GM12864 (cell line): ENCODE data around the gene CEACAM5.

ENCODE experiments used
- DNase-seq: peaks from one replicate; pipeline ENCODE4 v3.0.0-alpha.2; 2011; ENCODE audit warnings: low read depth
- H3K4me3 ChIP-seq: 2 replicates; pipeline ENCODE4 v1.5.1; 2011; ENCODE audit warnings: mild to moderate bottlenecking, low read depth, low read length, control low read depth
- CTCF ChIP-seq: IDR thresholded peaks from 2 replicates; pipeline ENCODE4 v1.5.1; 2011; ENCODE audit warnings: low read depth, mild to moderate bottlenecking, moderate library complexity, low read length, control low read depth, inconsistent platforms; ENCODE audit errors: missing control alignments

The CEACAM5 gene

GRCh38 chr19:41718761-41719160 lies 10.3 kb downstream of the CEACAM5 start:
- H3K4me3 ChIP-seq, result no peak overlapping the region
- DNase-seq, result no peak
- TF ChIP-seq CTCF, result no peak

GRCh38 chr19:41720103-41720502 lies 11.7 kb downstream of the CEACAM5 start:
- no peak for DNase-seq
- no peak overlapping the region for H3K4me3 ChIP-seq
- no peak for TF ChIP-seq CTCF

- H3K4me3 ChIP-seq, result no peak overlapping the region
- no peak for DNase-seq
- no peak for TF ChIP-seq CTCF
Measured at GRCh38 chr19:41726493-41726892, 18.1 kb downstream of the CEACAM5 start.

- H3K4me3 ChIP-seq, result no peak overlapping the region
- DNase-seq, result no peak
- no peak for TF ChIP-seq CTCF
Measured at GRCh38 chr19:41734156-41734555, 25.7 kb downstream of the CEACAM5 start.

GRCh38 chr19:41734585-41734984 lies 26.2 kb downstream of the CEACAM5 start:
- no peak for DNase-seq
- no peak for TF ChIP-seq CTCF
- H3K4me3 ChIP-seq, result no peak overlapping the region

- H3K4me3 ChIP-seq, result no peak overlapping the region
- no peak for DNase-seq
- TF ChIP-seq CTCF, result no peak
Measured at GRCh38 chr19:41735071-41735600, 26.7 kb downstream of the CEACAM5 start.

GRCh38 chr19:41739361-41739760 lies 30.9 kb downstream of the CEACAM5 start:
- no peak for TF ChIP-seq CTCF
- no peak for DNase-seq
- no peak overlapping the region for H3K4me3 ChIP-seq
